ENCODE measurements around the gene ARNT2.

- TF ChIP-seq CTCF (IDR thresholded peaks at IDR 0.05) (no peak), HMGXB4 (CRISPR knock-in tag; IDR thresholded peaks at IDR 0.05) (no peak), E2F1 (CRISPR knock-in tag; IDR thresholded peaks at IDR 0.05) (no peak), NR1H2 (CRISPR knock-in tag; IDR thresholded peaks at IDR 0.05) (no peak)
Measured at GRCh38 chr15:80419546-80419945, 15.4 kb downstream of the ARNT2 start.
